ENCODE results near the gene RBM26.

The RBM26 gene

DNA sequence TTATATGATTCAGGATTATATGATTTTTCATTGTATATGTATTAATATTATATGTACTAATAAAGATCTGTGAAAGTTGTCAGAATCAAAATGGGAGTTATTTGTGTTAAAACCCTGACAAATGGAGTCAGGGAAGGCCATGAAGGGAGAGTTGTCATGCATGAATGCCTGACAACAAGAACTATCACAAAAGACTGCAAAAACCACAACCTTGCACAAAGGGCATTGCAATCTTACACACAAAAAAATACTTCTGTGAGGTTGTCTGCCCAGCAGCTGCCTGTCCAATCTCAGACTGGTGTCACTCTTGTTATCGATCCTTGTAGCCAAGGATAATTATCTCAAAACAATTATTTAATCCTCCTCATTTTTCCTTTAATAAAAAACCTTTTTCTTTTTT, 21.2 kb upstream of the RBM26 start:
- no peak overlapping the region for H2AFZ ChIP-seq
- TF ChIP-seq, protein P1, sequence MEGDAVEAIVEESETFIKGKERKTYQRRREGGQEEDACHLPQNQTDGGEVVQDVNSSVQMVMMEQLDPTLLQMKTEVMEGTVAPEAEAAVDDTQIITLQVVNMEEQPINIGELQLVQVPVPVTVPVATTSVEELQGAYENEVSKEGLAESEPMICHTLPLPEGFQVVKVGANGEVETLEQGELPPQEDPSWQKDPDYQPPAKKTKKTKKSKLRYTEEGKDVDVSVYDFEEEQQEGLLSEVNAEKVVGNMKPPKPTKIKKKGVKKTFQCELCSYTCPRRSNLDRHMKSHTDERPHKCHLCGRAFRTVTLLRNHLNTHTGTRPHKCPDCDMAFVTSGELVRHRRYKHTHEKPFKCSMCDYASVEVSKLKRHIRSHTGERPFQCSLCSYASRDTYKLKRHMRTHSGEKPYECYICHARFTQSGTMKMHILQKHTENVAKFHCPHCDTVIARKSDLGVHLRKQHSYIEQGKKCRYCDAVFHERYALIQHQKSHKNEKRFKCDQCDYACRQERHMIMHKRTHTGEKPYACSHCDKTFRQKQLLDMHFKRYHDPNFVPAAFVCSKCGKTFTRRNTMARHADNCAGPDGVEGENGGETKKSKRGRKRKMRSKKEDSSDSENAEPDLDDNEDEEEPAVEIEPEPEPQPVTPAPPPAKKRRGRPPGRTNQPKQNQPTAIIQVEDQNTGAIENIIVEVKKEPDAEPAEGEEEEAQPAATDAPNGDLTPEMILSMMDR (IDR thresholded peaks at IDR 0.05): no peak
- H3K4me3 ChIP-seq (ENCODE audit: low read depth, low read length): no peak overlapping the region
- H3K79me2 ChIP-seq: no peaks in the 10 kb centered on the region
- no peaks in the 10 kb centered on the region for H3K4me1 ChIP-seq
- H3K36me3 ChIP-seq (ENCODE audit: control insufficient read depth, insufficient read depth, low read length): no peaks in the 10 kb centered on the region
- H3K27me3 ChIP-seq (ENCODE audit: control insufficient read depth, insufficient read depth, low read length): no peaks in the 10 kb centered on the region
- H3K9ac ChIP-seq: no peak overlapping the region
- no peak overlapping the region for H3K27ac ChIP-seq
- H3K9me3 ChIP-seq (ENCODE audit: control insufficient read depth, low read length): no peaks in the 10 kb centered on the region
- H3K4me2 ChIP-seq (ENCODE audit: low read length): no peak overlapping the region

DNA sequence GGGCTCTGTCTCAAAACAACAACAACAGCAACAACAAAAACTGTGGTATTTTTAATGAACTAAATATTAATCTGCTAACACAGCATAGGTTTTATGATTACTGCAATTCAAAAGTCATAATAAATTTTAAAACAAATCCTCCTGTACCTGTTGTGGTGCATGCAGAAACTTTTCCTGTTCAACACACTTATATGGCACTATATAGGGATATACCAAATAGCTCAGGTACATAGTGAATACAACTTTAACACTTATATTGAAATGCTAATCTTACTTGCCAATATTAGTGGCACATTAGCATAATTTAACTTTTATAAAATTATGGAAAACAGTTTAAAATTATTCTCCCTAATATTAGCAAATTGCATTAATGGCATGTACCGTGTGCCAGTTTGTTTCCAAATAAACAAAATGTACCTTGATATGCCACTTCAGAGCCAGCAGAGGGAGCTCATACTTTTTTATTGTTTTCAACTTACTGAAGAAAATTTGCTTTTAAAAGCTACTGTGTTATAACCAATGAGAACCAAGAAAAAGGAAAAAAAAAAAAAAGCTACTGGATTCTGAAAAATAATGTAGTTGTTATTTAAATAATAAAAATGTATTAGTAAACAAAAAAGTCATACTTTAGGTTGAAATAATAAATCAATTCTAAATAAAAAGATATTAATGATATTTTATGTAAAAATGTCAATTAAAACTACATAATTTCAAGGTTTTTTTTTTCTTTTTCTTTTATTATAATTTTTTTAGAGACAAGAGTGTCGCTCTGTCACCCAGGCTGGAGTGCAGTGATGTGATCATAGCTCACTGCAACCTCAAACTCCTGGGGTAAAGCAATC, 18.0 kb upstream of the RBM26 start:
- no peak overlapping the region for H3K9ac ChIP-seq
- no peak overlapping the region for H3K27ac ChIP-seq
- no peaks in the 10 kb centered on the region for H3K27me3 ChIP-seq (ENCODE audit: control insufficient read depth, insufficient read depth, low read length)
- no peak overlapping the region for H3K4me2 ChIP-seq (ENCODE audit: low read length)
- no peaks in the 10 kb centered on the region for H3K4me1 ChIP-seq
- TF ChIP-seq, protein P1 (IDR thresholded peaks at IDR 0.05): peak; percentile 45
- no peaks in the 10 kb centered on the region for H3K9me3 ChIP-seq (ENCODE audit: control insufficient read depth, low read length)
- H3K79me2 ChIP-seq: no peaks in the 10 kb centered on the region
- no peak overlapping the region for H2AFZ ChIP-seq
- H3K36me3 ChIP-seq (ENCODE audit: control insufficient read depth, insufficient read depth, low read length): no peaks in the 10 kb centered on the region
- no peak overlapping the region for H3K4me3 ChIP-seq (ENCODE audit: low read depth, low read length)

DNA sequence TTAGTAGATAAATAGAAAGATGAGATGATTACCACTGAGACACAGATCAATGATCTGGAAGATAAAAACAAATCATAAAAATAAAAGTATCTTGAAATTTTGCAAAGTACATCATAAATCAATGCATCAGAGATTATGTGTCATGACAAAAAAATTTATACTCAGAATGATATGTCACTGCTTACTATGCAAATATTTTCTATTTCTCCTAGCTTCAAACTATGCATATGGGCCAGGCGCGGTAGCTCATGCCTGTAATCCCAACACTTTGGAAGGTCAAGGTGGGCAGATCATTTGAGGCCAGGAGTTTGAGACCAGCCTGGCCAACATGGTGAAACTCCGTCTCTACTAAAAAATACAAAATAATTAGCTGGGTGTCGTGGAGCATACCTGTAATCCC, 17.3 kb upstream of the RBM26 start:
- Histone ChIP-seq H2AFZ (no peak overlapping the region), H3K4me1 (no peaks in the 10 kb centered on the region), H3K36me3 (ENCODE audit: control insufficient read depth, insufficient read depth, low read length) (no peaks in the 10 kb centered on the region), H3K79me2 (no peaks in the 10 kb centered on the region), H3K9me3 (ENCODE audit: control insufficient read depth, low read length) (no peaks in the 10 kb centered on the region), H3K27me3 (ENCODE audit: control insufficient read depth, insufficient read depth, low read length) (no peaks in the 10 kb centered on the region), H3K27ac (no peak overlapping the region), H3K4me2 (ENCODE audit: low read length) (no peak overlapping the region), H3K9ac (no peak overlapping the region), H3K4me3 (ENCODE audit: low read depth, low read length) (no peak overlapping the region)
- TF ChIP-seq, protein P1 (IDR thresholded peaks at IDR 0.05): no peak

DNA sequence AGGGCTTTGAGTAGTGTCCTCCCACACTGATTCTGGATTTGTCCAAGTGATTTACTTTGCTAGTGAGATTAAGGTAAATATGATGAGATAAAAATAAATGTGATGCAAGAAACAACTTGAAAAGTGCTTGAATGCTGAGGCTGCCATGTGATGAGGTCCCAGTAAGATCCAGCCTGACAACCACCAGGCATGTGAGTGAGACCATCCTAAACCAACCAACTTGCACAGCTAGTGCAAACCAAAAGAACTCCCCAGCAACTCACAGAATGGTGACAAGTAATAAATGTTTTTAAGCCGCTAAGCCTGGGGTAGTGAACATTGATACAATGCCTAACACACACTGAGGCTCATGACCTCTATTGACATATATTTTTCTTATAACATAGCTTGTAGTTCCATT, 13.3 kb upstream of the RBM26 start:
- no peak overlapping the region for H3K27ac ChIP-seq
- H3K9ac ChIP-seq: no peak overlapping the region
- H3K9me3 ChIP-seq (ENCODE audit: control insufficient read depth, low read length): no peaks in the 10 kb centered on the region
- H3K79me2 ChIP-seq: no peaks in the 10 kb centered on the region
- TF ChIP-seq, protein P1 (IDR thresholded peaks at IDR 0.05): no peak
- no peaks in the 10 kb centered on the region for H3K36me3 ChIP-seq (ENCODE audit: control insufficient read depth, insufficient read depth, low read length)
- H2AFZ ChIP-seq: no peak overlapping the region
- no peak overlapping the region for H3K4me2 ChIP-seq (ENCODE audit: low read length)
- H3K4me3 ChIP-seq (ENCODE audit: low read depth, low read length): no peak overlapping the region
- H3K4me1 ChIP-seq: no peaks in the 10 kb centered on the region
- no peaks in the 10 kb centered on the region for H3K27me3 ChIP-seq (ENCODE audit: control insufficient read depth, insufficient read depth, low read length)

DNA sequence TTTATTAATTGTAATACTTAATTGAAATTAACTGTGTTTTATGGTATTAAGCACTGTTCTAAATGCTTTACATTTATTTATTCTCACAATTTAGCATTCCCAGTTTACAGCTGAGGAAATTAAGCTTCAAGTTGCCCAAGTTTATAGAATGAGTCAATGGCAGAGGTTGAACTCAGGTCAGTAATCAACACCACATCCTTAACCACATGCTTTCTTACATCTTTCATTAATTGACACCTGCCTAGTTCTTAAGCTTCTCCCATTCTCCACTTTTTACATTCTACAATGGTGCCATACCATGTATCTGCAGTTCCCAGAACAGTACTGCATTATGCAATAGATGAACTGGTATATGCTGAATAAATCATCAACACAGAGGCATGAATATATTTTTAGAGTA, 11.7 kb upstream of the RBM26 start:
- Histone ChIP-seq H2AFZ (no peak overlapping the region), H3K79me2 (no peaks in the 10 kb centered on the region), H3K27ac (no peak overlapping the region), H3K4me1 (no peaks in the 10 kb centered on the region), H3K4me2 (ENCODE audit: low read length) (no peak overlapping the region), H3K9ac (no peak overlapping the region), H3K27me3 (ENCODE audit: control insufficient read depth, insufficient read depth, low read length) (no peaks in the 10 kb centered on the region), H3K9me3 (ENCODE audit: control insufficient read depth, low read length) (no peaks in the 10 kb centered on the region), H3K36me3 (ENCODE audit: control insufficient read depth, insufficient read depth, low read length) (no peaks in the 10 kb centered on the region), H3K4me3 (ENCODE audit: low read depth, low read length) (no peak overlapping the region)
- TF ChIP-seq, protein P1 (IDR thresholded peaks at IDR 0.05): no peak
